HG02870 (cell line): ENCODE measurements around the gene CDK4.
A peak's percentile ranks its signal among the peaks of the same experiment; 100 is the strongest.

ENCODE experiments used
- ATAC-seq: cut with Tn5 transposase; IDR thresholded peaks from one replicate; pipeline ENCODE4 v1.9.1; 2021; ENCODE audit warnings: mild to moderate bottlenecking, moderate library complexity; ENCODE audit not compliant: unreplicated experiment

The CDK4 gene

DNA sequence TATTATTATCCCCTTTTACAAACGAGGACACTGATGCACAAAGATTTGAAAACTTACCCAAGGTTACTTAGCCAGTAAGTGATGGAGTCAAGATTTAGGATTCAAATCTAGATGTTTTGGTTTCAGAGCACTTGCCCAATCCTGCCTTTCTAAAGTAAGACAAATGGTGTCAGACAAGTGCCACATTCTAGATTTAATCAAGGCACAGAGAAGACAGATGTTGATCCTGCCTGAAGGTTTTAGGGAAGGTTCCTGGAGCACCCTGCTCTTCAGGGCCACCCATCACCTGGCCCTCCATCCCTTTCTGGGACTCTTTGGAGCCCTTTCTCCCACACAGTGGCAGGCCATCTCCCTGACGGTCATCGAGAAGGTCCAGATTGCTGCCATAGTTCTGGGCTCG, 5.7 kb upstream of the CDK4 start:
- ATAC-seq = no peak

- peak; percentile 22 for ATAC-seq
Measured at GRCh38 chr12:57756406-57757341, 4.6 kb upstream of the CDK4 start.

DNA sequence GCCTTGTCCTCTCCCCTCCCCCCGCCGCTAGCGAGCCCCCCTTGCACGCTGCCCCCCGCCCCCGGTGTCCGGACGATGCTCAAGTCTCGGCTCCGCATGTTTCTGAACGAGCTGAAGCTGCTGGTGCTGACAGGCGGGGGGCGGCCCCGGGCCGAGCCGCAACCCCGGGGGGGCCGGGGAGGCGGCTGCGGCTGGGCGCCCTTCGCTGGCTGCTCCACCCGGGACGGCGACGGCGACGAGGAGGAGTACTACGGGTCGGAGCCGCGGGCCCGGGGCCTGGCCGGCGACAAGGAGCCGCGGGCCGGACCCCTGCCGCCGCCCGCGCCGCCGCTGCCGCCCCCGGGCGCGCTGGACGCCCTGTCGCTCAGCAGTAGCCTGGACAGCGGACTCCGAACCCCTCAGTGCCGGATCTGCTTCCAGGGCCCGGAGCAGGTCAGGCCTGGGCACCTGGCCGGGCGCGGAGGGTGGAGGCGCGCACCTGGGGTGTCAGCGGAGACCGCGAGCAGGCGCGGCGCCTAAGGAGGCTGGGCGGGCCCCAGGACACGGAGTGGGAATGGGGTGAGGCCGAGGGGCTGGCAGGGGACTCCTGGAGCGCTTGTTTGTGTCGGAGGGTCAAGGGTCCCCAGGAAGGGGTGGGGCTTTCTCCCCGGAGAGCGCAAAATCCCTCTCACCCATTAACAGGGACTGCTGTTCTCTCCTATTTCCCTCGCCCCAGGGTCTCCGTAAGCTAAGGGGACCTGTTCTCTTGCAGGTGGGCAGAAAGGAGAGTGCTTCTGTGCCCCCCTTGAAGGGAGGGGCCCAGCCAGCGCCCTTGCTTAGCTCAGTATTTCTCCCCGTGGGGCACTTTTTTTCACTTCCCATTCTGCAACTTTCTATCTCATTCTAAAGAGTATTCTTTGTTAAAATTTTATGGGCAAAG, 3.6 kb upstream of the CDK4 start:
- ATAC-seq = no peak

- no peak for ATAC-seq
Measured at GRCh38 chr12:57755194-57755453, 3.0 kb upstream of the CDK4 start.

- peak; percentile 35 for ATAC-seq
Measured at GRCh38 chr12:57754411-57755193, 2.5 kb upstream of the CDK4 start, which contains the start of gene MARCHF9. Gene MARCHF9, plus strand, starts transcription at chr12:57755103. Its CDS starts 426 bp downstream, at chr12:57755529.

GRCh38 chr12:57753756-57754337, 1.7 kb upstream of the CDK4 start:
- ATAC-seq = no peak

- ATAC-seq = no peak
Measured at GRCh38 chr12:57752668-57753000, 524 bp upstream of the CDK4 start.

DNA sequence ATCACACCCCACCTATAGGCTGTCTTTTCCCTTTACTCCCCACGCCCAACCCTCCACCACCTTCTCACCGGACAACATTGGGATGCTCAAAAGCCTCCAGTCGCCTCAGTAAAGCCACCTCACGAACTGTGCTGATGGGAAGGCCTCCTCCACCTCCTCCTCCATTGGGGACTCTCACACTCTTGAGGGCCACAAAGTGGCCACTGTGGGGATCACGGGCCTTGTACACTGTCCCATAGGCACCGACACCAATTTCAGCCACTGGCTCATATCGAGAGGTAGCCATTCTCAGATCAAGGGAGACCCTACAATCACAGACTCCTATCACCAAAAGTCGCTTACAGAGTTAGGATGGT, 700 bp downstream of the CDK4 start:
- ATAC-seq = no peak

DNA sequence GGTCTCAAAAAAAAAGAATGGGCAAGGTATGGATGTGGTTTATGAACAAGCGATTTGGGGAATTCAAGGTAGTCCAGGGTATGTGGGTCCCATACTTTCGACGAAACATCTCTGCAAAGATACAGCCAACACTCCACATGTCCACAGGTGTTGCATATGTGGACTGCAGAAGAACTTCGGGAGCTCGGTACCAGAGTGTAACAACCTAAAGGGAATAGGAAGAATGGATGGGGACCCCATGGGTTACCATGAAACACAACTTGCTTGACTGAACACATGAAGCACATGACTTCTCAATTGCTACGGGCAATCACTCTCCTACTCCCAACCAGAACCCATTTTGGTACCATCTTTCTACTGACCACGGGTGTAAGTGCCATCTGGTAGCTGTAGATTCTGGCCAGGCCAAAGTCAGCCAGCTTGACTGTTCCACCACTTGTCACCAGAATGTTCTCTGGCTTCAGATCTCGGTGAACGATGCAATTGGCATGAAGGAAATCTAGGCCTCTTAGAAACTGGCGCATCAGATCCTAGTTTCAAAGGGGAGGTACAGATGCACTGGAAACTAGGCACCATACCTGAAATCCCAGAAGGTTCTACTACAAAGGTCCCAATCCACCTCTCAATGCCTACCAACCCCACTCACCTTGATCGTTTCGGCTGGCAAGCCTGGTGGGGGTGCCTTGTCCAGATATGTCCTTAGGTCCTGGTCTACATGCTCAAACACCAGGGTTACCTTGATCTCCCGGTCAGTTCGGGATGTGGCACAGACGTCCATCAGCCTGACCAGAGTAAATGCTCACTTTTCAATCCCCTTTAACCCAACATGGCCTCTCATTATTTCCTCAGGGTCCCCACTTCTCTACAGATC, 1.3 kb downstream of the CDK4 start:
- no peak for ATAC-seq

- no peak for ATAC-seq
Measured at GRCh38 chr12:57749061-57749460, 3.0 kb downstream of the CDK4 start.

DNA sequence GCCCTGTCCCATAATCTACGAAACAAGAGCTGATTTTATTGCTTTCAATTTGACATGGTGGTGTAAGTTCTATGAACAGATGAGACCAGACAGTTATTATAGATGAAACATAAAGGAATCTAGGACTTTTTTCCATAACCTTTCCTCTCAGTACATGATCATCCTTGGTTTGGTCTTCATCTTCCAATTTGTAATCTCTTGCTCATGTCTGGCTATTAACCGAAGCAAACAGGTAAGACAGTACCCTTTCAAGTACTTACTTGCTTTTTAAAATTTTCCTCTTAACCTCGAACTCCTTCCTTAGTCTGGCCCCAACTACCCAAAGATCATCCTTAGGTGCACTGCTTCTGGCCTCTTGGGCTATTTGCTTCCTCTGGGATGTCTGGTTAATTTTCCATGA, 6.1 kb downstream of the CDK4 start:
- ATAC-seq = no peak

- ATAC-seq = no peak
Measured at GRCh38 chr12:57745485-57745881, 6.6 kb downstream of the CDK4 start.

- ATAC-seq = peak; percentile 82
Measured at GRCh38 chr12:57744777-57745484, 7.2 kb downstream of the CDK4 start, which contains the start of gene TSPAN31. Gene TSPAN31, plus strand, starts transcription at chr12:57745039. Its CDS starts 116 bp downstream, at chr12:57745155.

- ATAC-seq = peak; percentile 29
Measured at GRCh38 chr12:57744194-57744776, 7.8 kb downstream of the CDK4 start.

DNA sequence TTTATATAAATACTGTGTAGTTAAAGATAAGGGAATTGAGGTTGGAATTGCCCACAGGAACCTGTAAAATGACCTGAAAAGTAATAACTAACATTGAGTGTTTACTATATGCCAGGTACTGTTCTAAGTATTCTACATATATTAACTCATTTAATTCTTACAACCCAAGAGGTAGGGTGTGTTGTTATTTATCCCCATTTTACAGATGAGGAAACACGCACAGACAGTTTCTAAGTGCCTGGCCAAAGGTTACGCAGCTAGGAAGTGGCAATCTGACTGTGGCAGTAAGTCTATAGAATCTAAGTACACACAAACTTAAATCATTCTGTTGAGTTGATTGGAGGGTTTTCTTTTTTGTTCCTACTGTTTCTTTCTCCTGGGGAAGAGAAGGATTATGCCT, 8.3 kb downstream of the CDK4 start:
- ATAC-seq = no peak

- ATAC-seq = peak; percentile 50
Measured at GRCh38 chr12:57741844-57742738, 10.0 kb downstream of the CDK4 start.

- no peak for ATAC-seq
Measured at GRCh38 chr12:57741413-57741789, 10.7 kb downstream of the CDK4 start.
